PC-9 (cell line): ENCODE measurements around the gene AQP3.

Source experiments
- CTCF ChIP-seq: fragments of 200-600 bp; sonication (generic); conservative IDR thresholded peaks from 2 replicates; pipeline ENCODE4 v1.6.1; 2017; ENCODE audit warnings: mixed run types, antibody characterized with exemption, mild to moderate bottlenecking, moderate library complexity
- EZH2 ChIP-seq: fragments of 200-600 bp; sonication (generic); IDR thresholded peaks from 2 replicates; pipeline ENCODE4 v1.8.0; 2017; ENCODE audit warnings: antibody characterized with exemption, low read depth

DNA sequence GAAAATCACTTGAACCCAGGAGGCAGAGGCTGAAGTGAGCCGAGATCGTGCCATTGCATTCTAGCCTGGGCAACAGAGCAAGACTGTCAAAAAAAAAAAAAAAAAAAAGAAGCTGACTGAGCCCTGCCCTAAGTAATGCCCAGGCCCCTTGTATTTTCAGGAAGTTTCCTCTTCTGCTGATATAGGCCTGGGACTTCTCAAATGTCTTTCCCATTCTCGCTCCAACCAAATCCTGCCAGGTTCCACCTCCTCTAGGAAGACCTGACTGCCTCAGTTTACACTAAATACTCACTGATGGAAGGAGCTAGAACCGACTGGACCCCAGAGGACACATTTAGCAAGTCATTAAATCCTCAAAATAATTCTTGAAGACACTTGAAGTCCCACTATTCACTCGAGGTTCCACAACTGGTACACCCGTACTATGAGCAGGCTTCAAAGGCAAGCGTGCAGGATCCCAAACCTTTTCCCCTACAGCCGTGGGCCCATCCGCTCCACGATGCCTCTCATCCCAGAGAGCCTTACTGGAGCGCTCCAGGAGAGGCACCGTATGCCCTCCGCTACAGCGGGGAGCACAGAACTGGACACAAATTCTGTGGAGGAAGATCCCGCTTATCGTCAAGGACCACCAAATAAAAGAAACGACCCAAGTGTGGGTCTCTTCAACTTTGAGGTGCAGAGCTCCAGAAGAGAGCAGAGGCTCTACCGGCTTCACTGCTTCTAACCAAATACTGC is 25.7 kb upstream of the AQP3 start:
- TF ChIP-seq CTCF = no peak
- no peak for TF ChIP-seq EZH2
